ENCODE measurements around the gene DAW1. TPM values are rescaled to one million over a fixed set of nuclear protein-coding genes. Genes with fewer than 3 reads are reported as not detected.

Gene DAW1
- total and polyA plus RNA-seq, 8 donors = 0.70 to 7.7 (median 3.0) TPM

DNA sequence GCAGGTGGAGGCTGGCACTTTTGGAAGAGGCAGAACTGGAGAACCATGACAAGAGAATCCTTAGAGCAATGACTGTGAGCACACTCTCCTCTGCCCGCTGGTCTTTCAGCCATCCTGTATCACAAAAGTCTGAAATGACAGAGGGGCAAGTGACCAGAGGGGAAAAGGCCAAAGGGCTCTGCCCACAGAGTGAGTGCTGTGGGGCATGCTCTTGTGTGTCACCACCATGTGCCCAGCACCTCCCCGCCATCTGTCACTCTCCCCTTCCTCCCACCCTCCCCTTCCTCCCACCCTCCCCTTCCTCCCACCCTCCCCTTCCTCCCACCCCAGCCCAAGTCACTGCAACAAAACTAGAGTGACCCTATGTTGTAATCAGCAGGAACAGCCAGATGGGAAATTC lies 31.9 kb downstream of the DAW1 start:
- H3K27me3 ChIP-seq = no peaks in the 10 kb centered on the region
- DNase-seq (no peak), ATAC-seq (no peak)
- no peak overlapping the region for H3K4me3 ChIP-seq
- no peaks in the 10 kb centered on the region for H3K36me3 ChIP-seq
- TF ChIP-seq, protein P1, sequence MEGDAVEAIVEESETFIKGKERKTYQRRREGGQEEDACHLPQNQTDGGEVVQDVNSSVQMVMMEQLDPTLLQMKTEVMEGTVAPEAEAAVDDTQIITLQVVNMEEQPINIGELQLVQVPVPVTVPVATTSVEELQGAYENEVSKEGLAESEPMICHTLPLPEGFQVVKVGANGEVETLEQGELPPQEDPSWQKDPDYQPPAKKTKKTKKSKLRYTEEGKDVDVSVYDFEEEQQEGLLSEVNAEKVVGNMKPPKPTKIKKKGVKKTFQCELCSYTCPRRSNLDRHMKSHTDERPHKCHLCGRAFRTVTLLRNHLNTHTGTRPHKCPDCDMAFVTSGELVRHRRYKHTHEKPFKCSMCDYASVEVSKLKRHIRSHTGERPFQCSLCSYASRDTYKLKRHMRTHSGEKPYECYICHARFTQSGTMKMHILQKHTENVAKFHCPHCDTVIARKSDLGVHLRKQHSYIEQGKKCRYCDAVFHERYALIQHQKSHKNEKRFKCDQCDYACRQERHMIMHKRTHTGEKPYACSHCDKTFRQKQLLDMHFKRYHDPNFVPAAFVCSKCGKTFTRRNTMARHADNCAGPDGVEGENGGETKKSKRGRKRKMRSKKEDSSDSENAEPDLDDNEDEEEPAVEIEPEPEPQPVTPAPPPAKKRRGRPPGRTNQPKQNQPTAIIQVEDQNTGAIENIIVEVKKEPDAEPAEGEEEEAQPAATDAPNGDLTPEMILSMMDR (IDR thresholded peaks at IDR 0.05) = no peak
- no peaks in the 10 kb centered on the region for H3K9me3 ChIP-seq
- H3K4me1 ChIP-seq = no peaks in the 10 kb centered on the region
- intact Hi-C loops (cut with DNase I) = no loop called here
- H3K27ac ChIP-seq = no peak overlapping the region

DNA sequence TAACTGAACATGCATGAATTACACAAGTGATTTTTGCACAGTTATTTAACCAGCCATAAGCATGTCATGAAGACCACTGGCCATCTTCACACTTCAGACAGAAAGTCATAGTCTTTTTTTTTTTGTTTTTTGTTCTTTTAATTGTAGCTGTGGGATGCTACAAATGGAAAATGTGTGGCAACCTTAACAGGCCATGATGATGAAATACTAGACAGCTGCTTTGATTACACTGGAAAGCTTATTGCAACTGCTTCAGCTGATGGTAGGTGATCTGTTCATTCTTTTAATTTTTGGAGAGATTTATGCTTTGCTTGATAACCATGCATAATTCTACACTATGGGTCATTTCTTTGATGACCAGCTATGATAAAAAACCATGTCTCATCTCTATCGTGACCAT lies 35.6 kb downstream of the DAW1 start:
- Histone ChIP-seq H3K27me3 (no peaks in the 10 kb centered on the region), H3K36me3 (no peaks in the 10 kb centered on the region), H3K4me1 (no peaks in the 10 kb centered on the region), H3K4me3 (no peak overlapping the region), H3K27ac (no peak overlapping the region), H3K9me3 (no peaks in the 10 kb centered on the region)
- DNase-seq (no peak), ATAC-seq (no peak)
- TF ChIP-seq, protein P1 (IDR thresholded peaks at IDR 0.05) = no peak
- intact Hi-C loops (cut with DNase I) = no loop called here

DNA sequence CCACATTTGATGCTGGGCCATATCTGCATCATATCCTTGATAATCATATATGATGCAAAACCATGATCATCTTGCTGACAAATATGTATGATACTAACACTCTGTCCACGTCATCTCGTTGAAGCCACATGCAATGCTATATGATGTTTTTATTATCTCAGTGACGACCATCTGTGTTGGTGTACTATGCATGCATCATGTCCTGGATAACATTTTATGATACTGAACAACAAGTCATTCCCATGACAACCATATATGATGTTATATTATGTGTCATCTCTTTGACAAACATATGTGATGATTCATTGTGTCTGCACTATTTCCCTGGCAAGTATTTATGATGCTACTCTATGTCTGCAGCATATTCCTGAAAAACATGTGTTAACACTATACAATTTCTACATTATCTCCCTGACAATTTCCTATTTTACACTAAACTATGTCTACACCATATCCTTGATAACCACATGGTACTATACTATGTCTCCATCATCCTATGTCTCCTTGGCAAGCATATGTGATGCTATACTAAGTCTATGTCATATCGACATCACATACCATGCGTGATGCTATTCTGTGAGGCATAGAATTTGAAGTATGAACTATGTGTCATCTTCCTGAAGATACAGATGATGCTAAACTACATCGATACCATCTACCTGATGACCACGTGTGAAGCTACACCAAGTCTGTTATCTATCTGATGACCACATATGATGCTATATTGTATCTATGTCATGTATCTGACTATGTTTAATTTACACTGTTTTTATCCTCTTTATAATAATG lies 37.0 kb downstream of the DAW1 start:
- H3K36me3 ChIP-seq = no peaks in the 10 kb centered on the region
- H3K4me1 ChIP-seq = no peaks in the 10 kb centered on the region
- TF ChIP-seq, protein P1 (IDR thresholded peaks at IDR 0.05) = no peak
- ATAC-seq (no peak), DNase-seq (no peak)
- intact Hi-C loops (cut with DNase I) = no loop called here
- H3K27me3 ChIP-seq = no peaks in the 10 kb centered on the region
- no peaks in the 10 kb centered on the region for H3K9me3 ChIP-seq
- H3K27ac ChIP-seq = no peak overlapping the region
- no peak overlapping the region for H3K4me3 ChIP-seq

DNA sequence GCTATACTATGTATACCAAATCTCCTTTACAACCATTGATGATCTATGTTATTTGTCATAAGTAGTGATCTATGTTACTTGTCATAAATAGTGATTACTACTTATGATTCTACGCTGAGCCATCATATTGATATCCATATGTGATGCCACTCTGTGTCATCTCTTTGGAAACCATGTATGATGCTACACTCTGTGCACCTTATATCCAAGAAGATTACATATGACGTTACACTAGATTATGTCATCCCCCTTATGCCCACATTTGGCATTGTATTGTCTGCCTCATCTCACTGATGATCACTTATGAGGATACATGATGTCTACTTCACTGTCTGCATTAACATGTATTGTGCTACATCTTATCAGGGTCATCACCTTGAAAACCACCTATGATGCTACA lies 42.9 kb downstream of the DAW1 start:
- Histone ChIP-seq H3K4me3 (no peak overlapping the region), H3K27me3 (no peaks in the 10 kb centered on the region), H3K36me3 (no peaks in the 10 kb centered on the region), H3K27ac (no peak overlapping the region), H3K9me3 (no peaks in the 10 kb centered on the region), H3K4me1 (no peaks in the 10 kb centered on the region)
- TF ChIP-seq, protein P1 (IDR thresholded peaks at IDR 0.05) = no peak
- ATAC-seq (no peak), DNase-seq (no peak)
- intact Hi-C loops (cut with DNase I) = no loop called here

DNA sequence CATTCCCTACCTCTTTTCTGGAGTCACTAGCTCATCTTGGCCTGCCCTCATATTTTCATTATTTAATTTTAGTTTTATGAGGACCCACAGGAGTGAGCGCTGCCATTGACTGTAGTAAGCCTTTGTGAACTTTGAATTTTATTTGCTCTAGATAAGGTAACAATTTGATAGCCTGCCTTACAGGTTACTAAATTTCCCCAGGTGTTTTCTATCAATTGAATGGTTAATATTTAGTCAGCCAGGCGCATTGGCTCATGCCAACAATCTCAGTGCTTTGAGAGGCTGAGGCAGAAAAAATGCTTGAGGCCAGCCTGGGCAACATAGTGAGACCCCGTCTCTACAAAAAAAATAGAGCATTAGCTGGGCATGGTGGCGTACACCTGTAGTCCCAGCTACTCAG lies 50.2 kb downstream of the DAW1 start:
- Histone ChIP-seq H3K9me3 (no peaks in the 10 kb centered on the region), H3K27ac (no peak overlapping the region), H3K4me3 (no peak overlapping the region), H3K36me3 (no peaks in the 10 kb centered on the region), H3K27me3 (no peaks in the 10 kb centered on the region), H3K4me1 (no peaks in the 10 kb centered on the region)
- ATAC-seq (no peak), DNase-seq (peak in 1 of 4 donors; percentile 6)
- TF ChIP-seq, protein P1 (IDR thresholded peaks at IDR 0.05) = no peak
- intact Hi-C loops (cut with DNase I) = no loop called here
